Mammary epithelial cell (primary cell): ENCODE results near the gene LRRC27.

Experiments used
- EZH2 ChIP-seq: IDR thresholded peaks from 2 replicates; pipeline ENCODE4 v1.6.1; 2012; ENCODE audit warnings: low read length, inconsistent platforms, borderline replicate concordance
- TF ChIP-seq, protein P1 (sequence below), 2 donors: IDR thresholded peaks in 1 of 2; conservative IDR thresholded peaks in 1 of 2; 2 replicates each; pipeline ENCODE4 v1.5.1; 2011 to 2012; ENCODE audit warnings: inconsistent platforms in 2 of 2, low read length in 2 of 2, mild to moderate bottlenecking in 2 of 2, control low read depth in 1 of 2, low read depth in 1 of 2; ENCODE audit not compliant: insufficient read depth in 1 of 2; ENCODE audit errors: extremely low read depth in 1 of 2

DNA sequence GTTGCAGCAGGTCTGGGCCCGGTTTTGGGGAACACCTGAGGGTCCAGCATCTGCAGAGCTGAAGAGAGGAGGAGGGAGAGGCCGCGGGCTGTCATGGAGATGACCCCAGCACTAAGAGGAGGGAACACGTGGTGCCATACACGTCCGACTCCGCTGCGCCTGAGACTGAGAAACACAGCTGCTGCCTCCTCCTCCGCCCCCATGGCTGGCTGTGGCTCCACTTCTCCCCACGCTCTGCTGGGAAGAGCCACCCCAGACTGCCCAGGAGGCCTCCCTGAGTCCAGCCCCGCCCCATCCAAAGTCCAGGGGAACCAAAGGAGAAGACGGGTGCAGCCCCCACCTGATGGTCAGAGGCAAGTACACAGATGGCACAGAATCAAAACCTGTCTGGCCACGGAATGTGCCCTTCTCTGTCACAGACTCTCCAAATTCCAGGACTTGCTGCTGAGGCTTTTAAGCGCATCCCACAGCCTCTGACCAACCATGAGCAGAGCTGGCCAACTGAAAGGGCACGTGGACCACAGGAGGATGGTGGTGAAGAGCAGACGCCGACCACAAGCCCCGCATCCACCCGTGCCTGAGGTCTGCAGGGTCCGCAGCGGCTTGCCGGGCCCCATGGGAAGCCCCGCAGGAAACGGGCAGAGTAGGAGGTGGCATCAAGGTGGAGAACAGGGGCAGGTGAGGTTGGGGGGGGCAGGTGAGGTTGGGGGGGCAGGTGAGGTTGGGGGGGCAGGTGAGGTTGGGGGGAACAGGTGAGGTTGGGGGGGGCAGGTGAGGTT is 48.2 kb upstream of the LRRC27 start:
- TF ChIP-seq, protein P1, sequence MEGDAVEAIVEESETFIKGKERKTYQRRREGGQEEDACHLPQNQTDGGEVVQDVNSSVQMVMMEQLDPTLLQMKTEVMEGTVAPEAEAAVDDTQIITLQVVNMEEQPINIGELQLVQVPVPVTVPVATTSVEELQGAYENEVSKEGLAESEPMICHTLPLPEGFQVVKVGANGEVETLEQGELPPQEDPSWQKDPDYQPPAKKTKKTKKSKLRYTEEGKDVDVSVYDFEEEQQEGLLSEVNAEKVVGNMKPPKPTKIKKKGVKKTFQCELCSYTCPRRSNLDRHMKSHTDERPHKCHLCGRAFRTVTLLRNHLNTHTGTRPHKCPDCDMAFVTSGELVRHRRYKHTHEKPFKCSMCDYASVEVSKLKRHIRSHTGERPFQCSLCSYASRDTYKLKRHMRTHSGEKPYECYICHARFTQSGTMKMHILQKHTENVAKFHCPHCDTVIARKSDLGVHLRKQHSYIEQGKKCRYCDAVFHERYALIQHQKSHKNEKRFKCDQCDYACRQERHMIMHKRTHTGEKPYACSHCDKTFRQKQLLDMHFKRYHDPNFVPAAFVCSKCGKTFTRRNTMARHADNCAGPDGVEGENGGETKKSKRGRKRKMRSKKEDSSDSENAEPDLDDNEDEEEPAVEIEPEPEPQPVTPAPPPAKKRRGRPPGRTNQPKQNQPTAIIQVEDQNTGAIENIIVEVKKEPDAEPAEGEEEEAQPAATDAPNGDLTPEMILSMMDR (conservative IDR thresholded peaks at IDR 0.05 in 1 of 2, IDR thresholded peaks at IDR 0.05 in 1 of 2; ENCODE audit: extremely low read depth in 1 of 2, insufficient read depth in 1 of 2, low read depth in 1 of 2, low read length in 2 of 2) = no peak
- TF ChIP-seq EZH2 = no peak
